ENCODE measurements around the gene SUN1.
"Not testable (repeated sequence)": the region's sequence is repeated elsewhere in the genome, so short reads cannot be mapped to it uniquely, and the experiment has no call there.

Gene SUN1

DNA sequence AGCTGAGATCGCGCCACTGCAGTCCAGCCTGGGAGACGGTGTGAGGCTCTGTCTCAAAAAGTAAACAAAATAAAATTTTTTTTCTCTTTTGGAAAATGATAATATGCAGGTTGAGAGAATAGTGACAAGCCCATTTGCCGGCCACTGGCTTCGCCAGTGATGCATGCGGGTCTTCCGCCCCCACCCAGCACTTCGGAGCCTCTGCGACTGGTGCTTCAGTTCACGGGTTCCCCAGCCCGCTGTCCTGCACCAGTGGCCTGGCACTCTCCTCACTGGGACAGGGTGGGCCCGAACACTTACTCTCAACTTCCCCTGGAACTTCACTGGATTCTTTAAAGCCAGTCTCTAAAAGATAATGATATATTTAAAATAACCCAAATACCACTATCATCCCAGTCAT is 2.7 kb downstream of the SUN1 start:
- no peak for DNase-seq (ENCODE audit: low read depth)

DNA sequence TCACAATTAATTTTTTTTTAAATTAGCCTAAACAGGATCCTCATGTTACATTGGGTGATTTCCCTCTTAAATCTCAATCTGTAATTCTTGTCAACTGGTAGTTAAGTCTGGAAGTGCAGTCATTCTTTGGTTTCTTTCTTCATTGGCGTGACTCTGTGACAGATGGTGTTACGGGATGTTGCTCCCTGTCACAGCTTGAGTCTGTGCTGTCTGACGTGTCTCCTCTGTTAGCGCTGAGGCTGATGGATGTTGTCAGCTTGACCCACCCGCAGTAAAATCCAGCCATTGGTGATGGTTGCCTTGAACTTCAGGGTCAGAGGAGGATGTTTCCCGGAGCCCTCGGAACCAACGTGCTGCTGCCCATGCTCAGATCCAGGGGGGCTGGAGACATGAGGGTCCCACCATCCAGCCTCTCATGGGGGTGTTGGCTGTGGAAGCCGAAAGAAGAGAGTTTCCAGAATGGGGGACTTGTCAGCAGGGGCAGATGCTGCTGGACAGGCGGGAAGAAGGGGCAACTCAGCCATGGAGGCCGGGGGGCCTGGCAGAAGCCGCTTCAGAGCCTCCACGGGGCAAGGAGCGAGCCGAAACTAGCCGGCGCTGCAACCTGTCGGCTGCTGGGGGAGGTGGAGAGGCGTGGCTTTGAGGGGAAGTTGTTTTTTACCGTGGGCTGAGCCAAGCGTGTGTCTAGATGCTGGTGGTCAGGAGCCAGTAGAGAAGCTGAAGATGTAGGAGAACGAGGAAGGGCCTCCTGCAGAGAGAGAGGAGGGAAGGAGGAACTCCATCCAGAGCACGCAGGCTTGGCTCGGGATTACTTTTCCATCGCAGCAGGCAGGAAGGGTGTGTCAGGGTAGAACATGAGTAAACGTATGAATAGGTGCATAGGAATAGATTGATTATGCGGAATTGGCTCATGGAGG is 3.5 kb downstream of the SUN1 start:
- no peak for DNase-seq (ENCODE audit: low read depth)

DNA sequence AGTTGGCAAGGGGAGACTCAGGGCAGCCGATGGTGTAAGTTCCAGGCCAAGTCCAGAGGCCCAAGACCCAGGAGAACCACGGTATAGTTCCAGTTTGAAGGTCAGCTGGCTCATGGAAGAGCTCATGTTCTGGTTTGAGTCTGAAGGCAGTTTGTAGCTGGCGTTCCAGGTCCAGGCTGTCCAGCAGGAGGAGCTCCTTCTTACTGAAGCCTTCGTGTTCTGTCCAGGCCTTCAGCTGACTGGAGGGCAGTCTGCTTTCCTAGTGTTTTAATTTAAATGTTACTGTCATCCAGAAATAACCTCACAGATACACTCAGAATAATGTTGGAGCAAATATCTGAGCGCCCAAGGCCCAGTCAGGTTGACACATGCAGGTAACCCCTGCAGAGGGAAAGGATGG is 4.2 kb downstream of the SUN1 start:
- DNase-seq (ENCODE audit: low read depth), result peak; percentile 60

- no peak for DNase-seq (ENCODE audit: low read depth)
Observed at GRCh38 chr7:837001-837400, 4.7 kb downstream of the SUN1 start.

DNA sequence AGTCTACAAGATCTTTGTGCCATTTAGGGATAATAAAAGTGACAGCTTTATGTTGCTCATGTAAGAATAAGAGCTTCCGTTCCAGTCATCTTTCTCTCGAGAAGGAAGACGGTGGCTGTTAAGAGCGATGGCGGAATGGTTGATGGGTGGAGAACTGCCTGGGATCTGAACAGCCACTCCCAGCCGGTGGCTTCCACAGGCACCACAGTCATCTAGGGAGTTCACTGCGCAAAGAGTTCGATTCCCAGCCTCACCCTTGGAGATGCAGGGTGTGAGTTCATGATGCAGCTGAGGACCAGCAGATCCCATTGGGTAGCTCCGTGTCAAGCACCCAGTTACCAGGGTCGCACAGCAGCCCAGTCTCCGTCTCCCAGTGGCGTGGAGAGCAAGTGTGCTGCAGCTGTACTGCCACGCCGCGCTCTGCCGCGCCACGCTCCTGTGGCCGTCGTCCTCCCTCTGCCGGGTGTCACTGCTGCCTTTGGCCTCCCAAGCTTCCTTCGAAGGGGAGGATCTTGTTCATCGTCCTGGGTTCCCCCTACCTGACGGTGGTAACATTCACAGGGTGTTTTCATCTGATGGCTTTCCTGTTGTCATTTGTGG is 7.8 kb downstream of the SUN1 start:
- no peak for DNase-seq (ENCODE audit: low read depth)

GRCh38 chr7:841943-842342 is 9.7 kb downstream of the SUN1 start:
- DNase-seq (ENCODE audit: low read depth), result no peak

GRCh38 chr7:842431-843031 is 10.3 kb downstream of the SUN1 start:
- no peak for DNase-seq (ENCODE audit: low read depth)

GRCh38 chr7:843230-843629 is 11.0 kb downstream of the SUN1 start:
- DNase-seq (ENCODE audit: low read depth), result no peak

- no peak for DNase-seq (ENCODE audit: low read depth)
Observed at GRCh38 chr7:844043-844442, 11.8 kb downstream of the SUN1 start.

DNA sequence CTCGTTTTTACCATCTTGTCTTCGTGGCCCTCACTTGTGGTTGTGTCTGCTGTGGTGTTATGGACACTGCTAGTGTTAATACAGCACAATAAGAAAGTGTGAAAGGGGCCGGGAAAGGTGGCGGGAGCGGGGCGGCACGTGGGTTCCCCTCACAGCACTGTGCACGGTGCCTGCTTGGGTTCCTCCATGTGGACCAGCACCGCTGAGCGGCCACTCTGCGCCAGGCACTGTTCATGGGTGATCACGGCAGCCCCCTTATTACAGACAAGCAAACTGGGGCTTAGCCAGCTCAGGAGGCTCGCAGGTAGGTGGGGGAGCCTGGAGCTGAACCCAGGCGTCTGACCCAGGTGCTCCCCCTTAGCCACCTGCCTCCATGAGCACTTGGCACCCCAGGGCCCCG is 12.2 kb downstream of the SUN1 start:
- no peak for DNase-seq (ENCODE audit: low read depth)

DNA sequence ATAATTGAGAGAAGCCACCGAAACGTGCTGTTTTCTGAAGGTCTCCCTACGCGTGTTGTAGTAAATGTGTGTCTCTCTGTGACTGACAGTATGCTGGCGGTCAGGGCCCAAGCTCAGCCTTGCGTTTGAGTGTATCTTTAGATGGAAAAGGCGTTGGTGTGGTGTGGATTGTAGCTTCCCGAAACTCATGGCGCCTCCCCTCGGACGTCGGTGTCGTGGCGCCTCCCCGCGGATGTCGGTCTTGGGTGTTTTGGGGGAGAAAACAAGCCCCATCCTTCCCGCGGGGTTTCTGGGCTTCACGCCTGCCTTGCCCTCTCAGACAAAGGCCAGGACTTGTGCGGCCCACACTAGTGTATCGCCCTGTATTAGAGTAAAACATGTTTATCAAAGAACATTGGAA is 12.8 kb downstream of the SUN1 start:
- no peak for DNase-seq (ENCODE audit: low read depth)

DNA sequence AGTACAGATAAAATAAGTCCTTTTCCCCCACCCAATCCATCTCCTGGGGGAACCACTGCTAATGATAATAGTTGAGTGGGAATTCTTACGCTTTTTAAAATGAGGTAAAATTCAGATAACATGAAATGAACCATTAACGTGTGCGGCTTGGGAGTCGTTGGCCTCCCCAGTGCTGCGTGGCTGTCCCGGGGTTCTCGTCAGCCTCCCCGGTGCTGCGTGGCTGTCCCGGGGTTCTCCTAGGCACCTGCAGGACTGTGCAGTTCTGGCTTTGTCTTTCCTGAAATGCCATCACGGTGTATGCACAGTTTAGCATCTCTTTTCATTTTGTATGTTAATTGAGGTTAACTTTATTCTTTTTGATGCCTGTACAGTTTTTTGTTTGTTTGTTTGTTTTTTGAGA is 13.5 kb downstream of the SUN1 start:
- DNase-seq (ENCODE audit: low read depth), result no peak

DNA sequence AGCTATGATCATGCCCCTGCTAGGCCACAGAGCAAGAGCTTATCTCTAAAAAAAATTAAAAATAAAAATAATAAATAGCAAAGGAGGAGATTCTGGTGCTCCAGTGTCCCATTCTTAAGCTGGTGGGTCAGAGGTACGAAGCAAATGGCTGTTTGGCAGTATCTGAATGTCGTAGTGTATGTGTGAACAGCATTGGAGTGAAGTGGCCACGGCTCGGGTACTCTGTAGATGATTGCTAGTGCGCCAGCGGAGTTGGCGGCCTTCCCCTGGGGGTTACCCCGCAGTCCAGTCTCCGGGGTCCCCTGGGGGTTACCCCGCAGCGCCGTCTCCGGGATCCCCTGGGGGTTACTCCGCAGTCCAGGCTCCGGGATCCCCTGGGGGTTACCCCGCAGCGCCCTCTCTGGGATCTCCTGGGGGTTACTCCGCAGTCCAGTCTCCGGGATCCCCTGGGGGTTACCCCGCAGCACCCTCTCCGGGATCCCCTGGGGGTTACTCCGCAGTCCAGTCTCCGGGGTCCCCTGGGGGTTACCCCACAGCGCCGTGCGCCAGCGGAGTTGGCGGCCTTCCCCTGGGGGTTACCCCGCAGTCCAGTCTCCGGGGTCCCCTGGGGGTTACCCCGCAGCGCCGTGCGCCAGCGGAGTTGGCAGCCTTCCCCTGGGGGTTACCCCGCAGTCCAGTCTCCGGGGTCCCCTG is 14.8 kb downstream of the SUN1 start:
- DNase-seq (ENCODE audit: low read depth), result not testable (repeated sequence)

DNA sequence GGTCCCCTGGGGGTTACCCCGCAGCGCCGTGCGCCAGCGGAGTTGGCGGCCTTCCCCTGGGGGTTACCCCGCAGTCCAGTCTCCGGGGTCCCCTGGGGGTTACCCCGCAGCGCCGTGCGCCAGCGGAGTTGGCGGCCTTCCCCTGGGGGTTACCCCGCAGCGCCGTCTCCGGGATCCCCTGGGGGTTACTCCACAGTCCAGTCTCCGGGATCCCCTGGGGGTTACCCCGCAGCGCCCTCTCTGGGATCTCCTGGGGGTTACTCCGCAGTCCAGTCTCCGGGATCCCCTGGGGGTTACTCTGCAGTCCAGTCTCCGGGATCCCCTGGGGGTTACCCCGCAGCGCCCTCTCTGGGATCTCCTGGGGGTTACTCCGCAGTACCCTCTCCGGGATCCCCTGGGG is 15.5 kb downstream of the SUN1 start:
- DNase-seq (ENCODE audit: low read depth), result not testable (repeated sequence)

GRCh38 chr7:849145-849544 is 16.9 kb downstream of the SUN1 start:
- DNase-seq (ENCODE audit: low read depth), result no peak

DNA sequence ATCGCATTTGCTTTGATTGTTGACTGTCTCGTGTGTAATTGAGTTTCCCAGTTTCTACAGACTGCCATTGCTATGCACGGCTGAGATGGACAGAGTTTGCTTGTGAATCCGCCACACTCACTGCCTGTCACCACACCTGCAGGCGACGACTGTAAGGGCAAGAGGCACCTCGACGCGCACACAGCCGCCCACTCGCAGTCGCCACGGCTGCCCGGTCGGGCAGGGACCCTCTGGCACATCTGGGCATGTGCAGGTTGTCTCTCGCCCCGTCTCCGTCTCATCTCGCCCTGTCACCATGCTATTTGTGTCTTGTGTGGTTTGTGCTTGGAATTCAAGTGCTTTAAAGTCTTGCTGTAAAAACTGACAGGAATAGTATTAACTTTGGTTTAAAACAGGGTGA is 17.5 kb downstream of the SUN1 start:
- DNase-seq (ENCODE audit: low read depth), result no peak

DNA sequence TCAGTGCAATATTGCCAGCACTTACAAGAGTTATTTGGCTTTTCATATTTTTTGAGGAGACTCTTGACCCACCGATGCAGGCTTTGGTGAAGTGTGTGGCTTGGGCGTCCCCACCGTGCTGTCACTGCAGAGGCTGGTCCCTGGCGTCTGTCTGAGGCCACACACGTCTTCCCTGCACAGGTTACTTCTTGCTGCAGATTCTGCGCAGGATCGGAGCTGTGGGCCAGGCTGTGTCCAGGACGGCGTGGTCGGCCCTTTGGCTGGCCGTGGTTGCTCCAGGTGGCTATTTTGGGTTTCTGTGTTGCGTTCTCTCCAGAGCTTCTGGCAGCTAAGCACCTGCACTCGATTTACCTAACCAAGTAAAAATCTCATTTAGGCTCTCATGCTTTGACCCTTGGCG is 18.9 kb downstream of the SUN1 start:
- DNase-seq (ENCODE audit: low read depth), result no peak

- DNase-seq (ENCODE audit: low read depth), result no peak
Observed at GRCh38 chr7:853366-854117, 21.3 kb downstream of the SUN1 start.

GRCh38 chr7:854118-854775 is 22.0 kb downstream of the SUN1 start:
- no peak for DNase-seq (ENCODE audit: low read depth)

DNA sequence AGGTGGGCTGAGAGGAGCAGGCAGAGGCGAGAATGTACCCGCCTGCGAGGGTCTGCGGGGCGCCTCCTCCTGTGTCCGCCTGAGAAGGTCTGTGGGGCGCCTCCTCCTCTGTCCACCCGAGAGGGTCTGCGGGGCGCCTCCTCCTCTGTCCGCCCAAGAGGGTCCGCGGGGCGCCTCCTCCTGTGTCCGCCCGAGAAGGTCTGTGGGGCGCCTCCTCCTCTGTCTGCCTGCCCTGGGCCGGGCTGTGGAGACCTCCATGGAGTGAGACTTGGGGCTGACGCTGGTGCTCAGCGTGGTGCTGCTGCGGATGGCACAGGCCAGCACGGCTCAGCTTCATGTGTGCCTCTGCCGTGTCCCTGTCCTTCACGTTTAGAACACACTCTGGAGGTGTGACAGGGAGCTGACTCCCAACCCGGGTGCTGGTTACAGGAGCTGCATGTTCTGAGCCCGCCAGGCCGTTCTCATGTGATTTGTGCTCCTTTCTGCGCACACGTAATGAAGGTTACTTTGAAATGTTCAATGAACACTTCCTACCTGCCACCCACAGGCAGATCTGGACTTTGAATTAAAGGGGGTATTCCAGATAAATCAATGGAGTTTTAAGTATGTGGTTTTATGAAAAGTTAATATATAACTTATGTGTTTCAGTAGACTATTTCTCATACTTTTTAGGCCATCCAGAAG is 23.6 kb downstream of the SUN1 start:
- DNase-seq (ENCODE audit: low read depth), result no peak

Data from amniotic epithelial cell (primary cell).